K562 (cell line): ENCODE results near the gene CCNJL. TPM values are rescaled to one million over a fixed set of nuclear protein-coding genes. Genes with fewer than 3 reads are reported as not detected.

Experiments
- ATAC-seq: fragments of 200-7000 bp; cut with Tn5 transposase; 3 replicates; pipeline ENCODE4 v1.9.1; 2020; ENCODE audit warnings: moderate library complexity
- Bru-seq: library from RNA; stranded (reverse); fragments of 400-500 nt; gene quantifications from one replicate; lab custom pipeline; 2021; lab: Mats Ljungman, UMichigan
- BruChase-seq, 2 experiments: library from RNA; stranded (reverse); fragments of 400-500 nt; gene quantifications; one replicate each; lab custom pipeline; 2021; lab: Mats Ljungman, UMichigan
- BruUV-seq: library from RNA; stranded (reverse); fragments of 400-500 nt; replicated peaks from 2 replicates; lab custom pipeline; 2021; lab: Mats Ljungman, UMichigan
- CTCF ChIA-PET: fragments of 300-600 bp; formaldehyde crosslinking; extraction: SDS; loops from one replicate; lab custom pipeline; 2021; ENCODE audit warnings: low intra/inter-chr PET ratio; lab: Yijun Ruan, JAX
- POLR2A ChIA-PET: fragments of 300-600, 350-650 bp; sonication (Branson Sonifier 250); formaldehyde crosslinking; extraction: SDS; loops from one replicate; lab custom pipeline; 2021; ENCODE audit warnings: antibody characterized with exemption, inconsistent platforms; lab: Yijun Ruan, JAX
- DNase-seq, 4 experiments: peaks; one replicate each; pipeline versions ENCODE4 v3.0.0 to v3.0.0-alpha.2; 2011 to 2018; ENCODE audit warnings: low spot score in 3 of 4, mixed read lengths in 3 of 4; ENCODE audit errors: extremely low read depth in 1 of 4
- FAIRE-seq: peaks from 2 replicates; lab custom pipeline; 2011; peaks lifted over from hg19 to GRCh38; lab: Jason Lieb, UNC
- H2AFZ ChIP-seq: 2 replicates; pipeline ENCODE4 v1.6.0; 2011; ENCODE audit warnings: low read depth, low read length, control low read depth, inconsistent platforms
- H3K27ac ChIP-seq: fragments of 200-600 bp; 3 replicates; pipeline ENCODE4 v1.8.0; 2011; ENCODE audit warnings: low read depth, mild to moderate bottlenecking, control low read depth, inconsistent platforms, low read length, moderate library complexity, mixed read lengths; ENCODE audit errors: extremely low read depth
- H3K27me3 ChIP-seq, 2 experiments: fragments of 300-600 bp in 1 of 2; 2 replicates in 1 of 2; 3 replicates in 1 of 2; pipeline versions ENCODE4 v1.6.0 to v1.8.0; 2011; ENCODE audit warnings: inconsistent platforms in 2 of 2, low read length in 2 of 2, mild to moderate bottlenecking in 1 of 2, mixed read lengths in 1 of 2, moderate library complexity in 1 of 2; ENCODE audit not compliant: control insufficient read depth in 2 of 2, insufficient read depth in 2 of 2
- H3K36me3 ChIP-seq: fragments of 300-600 bp; 3 replicates; pipeline ENCODE4 v1.8.0; 2011; ENCODE audit warnings: mild to moderate bottlenecking, low read length, inconsistent platforms; ENCODE audit not compliant: control insufficient read depth, insufficient read depth
- H3K4me1 ChIP-seq, 2 experiments: fragments of 200-600 bp in 1 of 2; replicated peaks in 1 of 2; 2 replicates in 1 of 2; 3 replicates in 1 of 2; pipeline versions ENCODE4 v1.5.1 to v1.8.0; 2011; ENCODE audit warnings: inconsistent platforms in 2 of 2, low read length in 2 of 2, mild to moderate bottlenecking in 1 of 2, mixed read lengths in 1 of 2, moderate library complexity in 1 of 2; ENCODE audit not compliant: control insufficient read depth in 2 of 2, insufficient read depth in 2 of 2
- H3K4me2 ChIP-seq: 2 replicates; pipeline ENCODE4 v1.6.1; 2011; ENCODE audit warnings: low read length, control low read depth, inconsistent platforms, mixed read lengths; ENCODE audit not compliant: insufficient read depth
- H3K4me3 ChIP-seq: fragments of 200-600 bp; sonication (generic), shearing (Covaris generic); 2 replicates; pipeline ENCODE4 v1.5.1; 2016; ENCODE audit warnings: control low read depth, inconsistent platforms
- H3K79me2 ChIP-seq: fragments of 200-600 bp; 3 replicates; pipeline ENCODE4 v1.8.0; 2011; ENCODE audit warnings: low read length, inconsistent platforms; ENCODE audit not compliant: control insufficient read depth, insufficient read depth
- H3K9ac ChIP-seq, 2 experiments: 2 replicates each; pipeline versions ENCODE4 v1.6.0 to v1.6.1; 2011; ENCODE audit warnings: low read depth in 2 of 2, low read length in 2 of 2, control low read depth in 1 of 2, inconsistent platforms in 1 of 2, mild to moderate bottlenecking in 1 of 2, mixed read lengths in 1 of 2; ENCODE audit not compliant: insufficient read depth in 1 of 2
- H3K9me1 ChIP-seq: one replicate; pipeline ENCODE4 v1.6.0; 2011; ENCODE audit warnings: inconsistent platforms, mild to moderate bottlenecking, low read length, moderate library complexity; ENCODE audit not compliant: control insufficient read depth, insufficient read depth
- H3K9me3 ChIP-seq: replicated peaks from 2 replicates; pipeline ENCODE4 v1.5.1; 2011; ENCODE audit warnings: low read depth, low read length, inconsistent platforms; ENCODE audit not compliant: control insufficient read depth, insufficient read depth
- H4K20me1 ChIP-seq: replicated peaks from 2 replicates; pipeline ENCODE4 v1.6.1; 2011; ENCODE audit warnings: low read length, inconsistent platforms, mixed read lengths; ENCODE audit not compliant: control insufficient read depth, insufficient read depth
- NRF1 ChIP-seq, 2 experiments: fragments of 450-650 bp; IDR thresholded peaks in 1 of 2; conservative IDR thresholded peaks in 1 of 2; 2 replicates each; pipeline ENCODE4 v1.6.1; 2014; ENCODE audit warnings: mild to moderate bottlenecking in 2 of 2
- SNRNP70 ChIP-seq: fragments of 200-400 bp; formaldehyde crosslinking; optimal IDR thresholded peaks from 2 replicates; pipeline ENCODE3; 2017; ENCODE audit warnings: low read depth, low read length
- WGBS: fragments of 100-300 bp; shearing (Covaris generic); methylation state at CpG from one replicate; pipeline ENCODE4 v1.1.6; 2016; ENCODE audit warnings: low coverage, mixed read lengths; ENCODE audit not compliant: insufficient coverage; ENCODE audit errors: missing lambda C conversion rate; 5-methylcytosine and 5-hydroxymethylcytosine counted together
- in situ Hi-C: fragments of 300-500 bp; cut with MboI; formaldehyde crosslinking; loops from 4 replicates; pipeline ENCODE4 v1.15.0; 2018; ENCODE audit warnings: inconsistent platforms, mixed read lengths
- intact Hi-C: fragments of 100-400 bp; cut with micrococcal nuclease; formaldehyde crosslinking; loops from 2 replicates; pipeline ENCODE4 v1.14.2; 2022
- long read RNA-seq, 3 experiments: library from polyadenylated mRNA in 2 of 3; library from RNA in 1 of 3; unstranded in 2 of 3; stranded (forward) in 1 of 3; transcript quantifications; one replicate each; pipeline ENCODE4 v2.0.0, GENCODE V29; 2019 to 2022
- polyA minus RNA-seq, 3 experiments: library from RNA; depleted of rRNA, polyadenylated mRNA; stranded (reverse); fragments of >200 nt; gene quantifications; 2 replicates each; pipeline ENCODE4 v1.2.3, GENCODE V29; 2011
- polyA plus RNA-seq, 8 experiments: library from polyadenylated mRNA; depleted of rRNA in 4 of 8; stranded (reverse) in 5 of 8; unstranded in 3 of 8; fragments of >200 nt; fragmentation: Nextera tagmentation in 2 of 8; fragmentation: Illumina TruSeq in 1 of 8; extraction: Ambion mirVana in 2 of 8; extraction: Trizol in 1 of 8; gene quantifications; 2 replicates each; pipeline versions ENCODE4 v1.2.1 to v1.2.3, GENCODE V29; 2011 to 2014; ENCODE audit warnings: inconsistent platforms in 1 of 8, missing spikeins in 1 of 8
- total RNA-seq, 7 experiments: library from RNA; depleted of rRNA in 6 of 7; stranded (reverse); fragments of >200 nt in 6 of 7; fragmentation: Illumina TruSeq in 2 of 7; extraction: Trizol in 2 of 7; gene quantifications; 2 replicates each; pipeline versions ENCODE4 v1.2.1 to v1.2.3, GENCODE V29; 2011 to 2021; ENCODE audit warnings: low replicate concordance in 1 of 7

CCNJL gene, protein sequence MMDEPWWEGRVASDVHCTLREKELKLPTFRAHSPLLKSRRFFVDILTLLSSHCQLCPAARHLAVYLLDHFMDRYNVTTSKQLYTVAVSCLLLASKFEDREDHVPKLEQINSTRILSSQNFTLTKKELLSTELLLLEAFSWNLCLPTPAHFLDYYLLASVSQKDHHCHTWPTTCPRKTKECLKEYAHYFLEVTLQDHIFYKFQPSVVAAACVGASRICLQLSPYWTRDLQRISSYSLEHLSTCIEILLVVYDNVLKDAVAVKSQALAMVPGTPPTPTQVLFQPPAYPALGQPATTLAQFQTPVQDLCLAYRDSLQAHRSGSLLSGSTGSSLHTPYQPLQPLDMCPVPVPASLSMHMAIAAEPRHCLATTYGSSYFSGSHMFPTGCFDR
- total RNA-seq (2011; cell fraction: chromatin; rRNA removed; ENCODE audit: low replicate concordance): not detected in 2 replicates
- not detected in 2 replicates for total RNA-seq (2011; cell fraction: nucleolus; rRNA removed)
- total RNA-seq (2011; cell fraction: nucleoplasm; rRNA removed): not detected in 2 replicates
- total RNA-seq (2014; rRNA removed) (0.04 TPM in 1 of 2 replicates, not detected in the other), total RNA-seq (2014; rRNA removed; fragmentation: Illumina TruSeq; extraction: Trizol) (not detected in 2 replicates), total RNA-seq (2015; rRNA removed; fragmentation: Illumina TruSeq; extraction: Trizol) (not detected in 2 replicates), total RNA-seq (2021) (0.04 and 0.13 TPM in 2 replicates), polyA plus RNA-seq (2011; rRNA removed) (not detected in 2 replicates), polyA plus RNA-seq (2014; fragmentation: Illumina TruSeq; extraction: Trizol) (not detected in 2 replicates), polyA plus RNA-seq (2014; fragmentation: Nextera tagmentation; extraction: Ambion mirVana) (not detected), polyA plus RNA-seq (2014; rRNA removed) (not detected in 2 replicates), polyA minus RNA-seq (2011; rRNA and poly(A)+ RNA removed) (not detected in 2 replicates), Bru-seq, nascent RNA (percentile 8 among the genes with signal in this experiment), BruChase-seq, experiment 1, labeled RNA remaining after a 2-hour chase (percentile 10 among the genes with signal in this experiment), BruChase-seq, experiment 2, labeled RNA remaining after a 6-hour chase (percentile 10 among the genes with signal in this experiment)
- not detected in 2 replicates for polyA plus RNA-seq (2011; cell fraction: cytosol; rRNA removed)
- not detected in 2 replicates for polyA plus RNA-seq (2011; cell fraction: nucleus; rRNA removed)
- 0.03 and 0.04 TPM in 2 replicates for polyA plus RNA-seq (2012)
- polyA minus RNA-seq (2011; cell fraction: cytosol; rRNA and poly(A)+ RNA removed): not detected in 2 replicates
- polyA minus RNA-seq (2011; cell fraction: nucleus; rRNA and poly(A)+ RNA removed): not detected in 2 replicates
- long read RNA-seq, experiment 1: 0 reads
- long read RNA-seq, experiment 2, partial matches to known transcripts: 0 of 1 reads
- long read RNA-seq, experiment 2, other reads (novel, unspliced or antisense): 1 of 1 reads
- long read RNA-seq, experiment 3: 0 reads

DNA sequence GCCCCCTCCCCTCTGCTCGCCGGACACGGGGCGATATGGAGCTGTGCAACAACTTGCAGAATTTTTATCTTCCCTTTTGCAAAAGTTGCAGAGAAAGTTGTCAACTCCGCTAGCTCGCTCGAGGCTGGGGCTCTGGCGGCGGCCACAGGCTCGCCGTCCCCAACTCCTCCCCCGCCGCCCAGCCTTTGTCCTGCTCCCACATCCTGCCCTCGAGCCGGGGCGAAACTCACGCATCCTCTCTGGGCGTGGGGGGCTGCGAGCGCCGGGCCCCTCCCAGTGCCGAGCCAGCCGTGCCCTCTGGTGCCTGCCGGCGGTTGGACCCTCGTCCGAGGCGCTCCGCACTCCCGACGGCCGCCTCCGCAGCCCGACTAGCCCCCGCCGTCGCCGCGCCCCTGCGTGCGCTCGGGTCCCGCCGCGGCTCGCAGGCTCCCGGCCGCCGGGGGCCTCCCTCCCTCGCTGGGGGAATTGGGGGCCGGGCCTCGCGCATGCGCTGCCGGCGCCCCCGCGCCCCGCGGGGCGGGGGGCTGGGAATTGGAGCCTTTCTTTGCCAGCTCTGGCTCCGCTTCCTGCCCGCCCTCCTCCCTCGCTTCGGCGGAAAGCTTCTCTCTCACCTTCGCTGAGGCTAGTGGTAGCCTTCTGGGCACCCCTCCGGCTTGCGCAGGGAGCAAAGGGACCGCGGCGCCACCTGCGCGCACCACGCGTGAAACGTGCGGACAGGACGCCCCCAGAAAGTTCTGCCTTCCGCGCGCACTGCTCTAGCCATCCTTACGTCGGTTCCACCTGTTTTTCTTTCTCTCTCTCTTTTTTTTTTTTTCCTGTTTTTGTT, at the start of gene CCNJL:
TSS of gene CCNJL (minus strand) at position 431 of the 826 bp plus-strand sequence. CDS start 641 bp downstream, outside the sequence.
- Histone ChIP-seq H3K9ac (peak within 1 kb of the TSS in 1 of 2 experiments; percentile 62; a peak in 2 of 4 replicates), H3K79me2 (no peaks in the 10 kb centered on the region), H3K4me3 (no peak within 1 kb of the TSS), H3K27ac (no peak within 1 kb of the TSS), H4K20me1 (no peaks in the 10 kb centered on the region), H3K36me3 (no peaks in the 10 kb centered on the region), H3K27me3 (peaks cover 44 to 63% of the 10 kb centered on the region in 2 experiments), H3K4me2 (no peak within 1 kb of the TSS), H3K4me1 (peaks cover 0 to 14% of the 10 kb centered on the region in 2 experiments; a peak in 2 of 5 replicates), H3K9me3 (no peaks in the 10 kb centered on the region), H3K9me1 (no peaks in the 10 kb centered on the region), H2AFZ (no peak within 1 kb of the TSS)
- FAIRE-seq: no peak
- peak; percentile 12 to 70 (median 51) for DNase-seq
- no TSS peak for BruUV-seq
- POLR2A ChIA-PET: interaction anchor here (0.6 kb wide), 1 partner anchor 281 kb away, joined by 3 read pairs; no protein-coding TSS in a partner anchor
- CTCF ChIA-PET: no interaction called here
- ATAC-seq: peak; percentile 60
- TF ChIP-seq SNRNP70 (no peak), NRF1 (conservative IDR thresholded peaks at IDR 0.05 in 1 of 2, IDR thresholded peaks at IDR 0.05 in 1 of 2) (peak; percentile 64 to 69)
- intact Hi-C loops (no loop called here), in situ Hi-C loops (no loop called here)
- WGBS: 3% methylated on average over 5 of the region's 84 CpGs
